HepG2 (cell line): ENCODE data around the gene ST6GALNAC6. TPM values are rescaled to one million over a fixed set of nuclear protein-coding genes. Genes with fewer than 3 reads are reported as not detected.

ENCODE experiments used
- AGO1 ChIP-seq: fragments of 200-400 bp; formaldehyde crosslinking; IDR thresholded peaks from 2 replicates; pipeline ENCODE4 v1.6.1; 2017; ENCODE audit warnings: mild to moderate bottlenecking, low read depth, low read length, moderate library complexity; ENCODE audit not compliant: poor library complexity, severe bottlenecking
- CSRNP2 ChIP-seq: sonication (generic); formaldehyde crosslinking; conservative IDR thresholded peaks from 2 replicates; pipeline ENCODE4 v1.8.0; 2022; ENCODE audit warnings: low read depth, missing genetic modification reagents
- HDAC6 ChIP-seq: fragments of 200-600 bp; sonication (generic); IDR thresholded peaks from 2 replicates; pipeline ENCODE4 v1.7.0; 2017; ENCODE audit warnings: mild to moderate bottlenecking, antibody characterized with exemption, low read length, low read depth
- IRF1 ChIP-seq: sonication (generic); formaldehyde crosslinking; IDR thresholded peaks from 2 replicates; pipeline ENCODE4 v1.4.0; 2020; ENCODE audit warnings: low read depth, mild to moderate bottlenecking, missing genetic modification reagents
- KDM5B ChIP-seq: sonication (generic); formaldehyde crosslinking; IDR thresholded peaks from 2 replicates; pipeline ENCODE4 v1.4.0; 2020; ENCODE audit warnings: missing genetic modification reagents, mild to moderate bottlenecking, borderline replicate concordance
- KLF12 ChIP-seq: sonication (generic); formaldehyde crosslinking; IDR thresholded peaks from 2 replicates; pipeline ENCODE4 v1.4.0; 2020; ENCODE audit warnings: missing genetic modification reagents, borderline replicate concordance
- RNF219 ChIP-seq: sonication (generic); formaldehyde crosslinking; IDR thresholded peaks from 2 replicates; pipeline ENCODE4 v1.5.0; 2020; ENCODE audit warnings: mild to moderate bottlenecking, missing genetic modification reagents
- THAP9 ChIP-seq: sonication (generic); formaldehyde crosslinking; IDR thresholded peaks from 2 replicates; pipeline ENCODE4; 2020; ENCODE audit warnings: missing genetic modification reagents, mild to moderate bottlenecking, borderline replicate concordance
- UBTF ChIP-seq: sonication (generic); formaldehyde crosslinking; IDR thresholded peaks from 2 replicates; pipeline ENCODE4 v1.4.0; 2020; ENCODE audit warnings: mild to moderate bottlenecking, missing genetic modification reagents
- ZBTB2 ChIP-seq: sonication (generic); formaldehyde crosslinking; IDR thresholded peaks from 2 replicates; pipeline ENCODE4 v1.8.0; 2022; ENCODE audit warnings: low read depth, missing genetic modification reagents
- ZFP36L1 ChIP-seq: sonication (generic); formaldehyde crosslinking; IDR thresholded peaks from 2 replicates; pipeline ENCODE4 v1.8.0; 2022; ENCODE audit warnings: mild to moderate bottlenecking, missing genetic modification reagents, moderate library complexity
- ZNF501 ChIP-seq: sonication (generic); formaldehyde crosslinking; IDR thresholded peaks from 2 replicates; pipeline ENCODE4 v1.5.1; 2020; ENCODE audit warnings: mild to moderate bottlenecking, moderate library complexity, missing genetic modification reagents
- ZNF552 ChIP-seq: sonication (generic); formaldehyde crosslinking; IDR thresholded peaks from 2 replicates; pipeline ENCODE4 v1.9.0; 2022; ENCODE audit warnings: missing genetic modification reagents, mild to moderate bottlenecking, borderline replicate concordance
- ZNF574 ChIP-seq: sonication (generic); formaldehyde crosslinking; IDR thresholded peaks from 2 replicates; pipeline ENCODE4 v1.4.0; 2020; ENCODE audit warnings: missing genetic modification reagents
- polyA plus RNA-seq, 8 experiments: library from polyadenylated mRNA; depleted of rRNA in 3 of 8; stranded (reverse) in 7 of 8; unstranded in 1 of 8; fragments of >200 nt; fragmentation: Illumina TruSeq in 4 of 8; extraction: Trizol in 4 of 8; gene quantifications; 2 replicates each; pipeline versions ENCODE4 v1.2.1 to v1.2.3, GENCODE V29; 2011 to 2016; ENCODE audit warnings: low read depth in 4 of 8, missing spikeins in 1 of 8, mixed read lengths in 1 of 8; ENCODE audit not compliant: insufficient read depth in 1 of 8
- total RNA-seq, 5 experiments: library from RNA; depleted of rRNA; stranded (reverse); fragments of >200 nt; fragmentation: Illumina TruSeq; extraction: Trizol; gene quantifications; 2 replicates each; pipeline ENCODE4 v1.2.3, GENCODE V29; 2016; ENCODE audit warnings: low read depth in 1 of 5

ST6GALNAC6 gene
- total and polyA plus RNA-seq, 2 of the 13 experiments (the other 11 are each of a cell fraction or from before 2014, with no cell fraction given) = 18.5 to 65.4 TPM

GRCh38 chr9:127943731-127944144, 44.3 kb upstream of the ST6GALNAC6 start (continued):
- TF ChIP-seq UBTF (no peak), ZNF501 (no peak), ZFP36L1 (CRISPR knock-in tag) (no peak), HDAC6 (no peak), KDM5B (CRISPR knock-in tag) (peak; percentile 42; the same call in 1 of the 2 replicates), IRF1 (CRISPR knock-in tag) (no peak), CSRNP2 (CRISPR knock-in tag) (no peak), ZBTB2 (CRISPR knock-in tag) (no peak), THAP9 (no peak), RNF219 (CRISPR knock-in tag) (no peak), ZNF552 (no peak), KLF12 (CRISPR knock-in tag) (no peak), AGO1 (no peak), ZNF574 (peak; percentile 39; the same call in 1 of the 2 replicates)
